ENCODE data around the gene ETV5. TPM values are rescaled to one million over a fixed set of nuclear protein-coding genes. Genes with fewer than 3 reads are reported as not detected.

ETV5 gene
- total RNA-seq, 1 experiment from 2014 or later = 16.2 TPM

GRCh38 chr3:186069199-186069598 is 39.7 kb downstream of the ETV5 start:
- Histone ChIP-seq H3K27me3 (replicated peaks; ENCODE audit: control insufficient read depth, insufficient read depth, low read length) (no peaks in the 10 kb centered on the region), H3K4me1 (peaks cover 9% of the 10 kb centered on the region; the same call in 1 of the 2 replicates), H3K9me3 (no peaks in the 10 kb centered on the region; the same call in 1 of the 2 replicates), H3K4me3 (ENCODE audit: low read depth, low read length) (no peak overlapping the region), H3K36me3 (ENCODE audit: control insufficient read depth, insufficient read depth, low read length) (no peaks in the 10 kb centered on the region)
- H3K9me3 Mint-ChIP-seq (ENCODE audit: unreplicated experiment) = peaks cover 9% of the 10 kb centered on the region
- no peak overlapping the region for H3K4me3 Mint-ChIP-seq (ENCODE audit: unreplicated experiment)
- H3K27me3 Mint-ChIP-seq (ENCODE audit: insufficient read depth, unreplicated experiment) = no peaks in the 10 kb centered on the region
- no peaks in the 10 kb centered on the region for H3K36me3 Mint-ChIP-seq (ENCODE audit: insufficient read depth, unreplicated experiment)
- no peak overlapping the region for H3K27ac Mint-ChIP-seq (ENCODE audit: unreplicated experiment)
- ChIA-PET CTCF (no interaction called here), POLR2A (no interaction called here)
- TF ChIP-seq CTCF (IDR thresholded peaks at IDR 0.05; ENCODE audit: insufficient read depth in 1 of 2, low read depth in 1 of 2, low read length in 1 of 2, severe bottlenecking in 1 of 2, unreplicated experiment in 1 of 2) = no peak
- peaks cover 9% of the 10 kb centered on the region for H3K4me1 Mint-ChIP-seq (ENCODE audit: low read depth, unreplicated experiment)
- no peak for DNase-seq
- intact Hi-C loops (cut with micrococcal nuclease; ENCODE audit: unreplicated experiment) = no loop called here
- BruUV-seq (replicated peaks) = no TSS peak

GRCh38 chr3:186068243-186068552 is 40.7 kb downstream of the ETV5 start:
- Histone ChIP-seq H3K27me3 (replicated peaks; ENCODE audit: control insufficient read depth, insufficient read depth, low read length) (no peaks in the 10 kb centered on the region), H3K36me3 (ENCODE audit: control insufficient read depth, insufficient read depth, low read length) (no peaks in the 10 kb centered on the region), H3K9me3 (no peaks in the 10 kb centered on the region; the same call in 1 of the 2 replicates), H3K4me1 (peaks cover 9% of the 10 kb centered on the region; the same call in 1 of the 2 replicates), H3K4me3 (ENCODE audit: low read depth, low read length) (no peak overlapping the region)
- Mint-ChIP-seq H3K9me3 (ENCODE audit: unreplicated experiment) (no peaks in the 10 kb centered on the region), H3K27ac (ENCODE audit: unreplicated experiment) (no peak overlapping the region), H3K4me3 (ENCODE audit: unreplicated experiment) (no peak overlapping the region), H3K27me3 (ENCODE audit: insufficient read depth, unreplicated experiment) (no peaks in the 10 kb centered on the region), H3K4me1 (ENCODE audit: low read depth, unreplicated experiment) (peaks cover 9% of the 10 kb centered on the region), H3K36me3 (ENCODE audit: insufficient read depth, unreplicated experiment) (no peaks in the 10 kb centered on the region)
- intact Hi-C loops (cut with micrococcal nuclease; ENCODE audit: unreplicated experiment) = no loop called here
- no TSS peak for BruUV-seq (replicated peaks)
- TF ChIP-seq CTCF (IDR thresholded peaks at IDR 0.05; ENCODE audit: insufficient read depth in 1 of 2, low read depth in 1 of 2, low read length in 1 of 2, severe bottlenecking in 1 of 2, unreplicated experiment in 1 of 2) = no peak
- ChIA-PET CTCF (interaction anchor here (0.6 kb wide), 1 partner anchor 970 kb away, joined by 8 read pairs; no protein-coding TSS in a partner anchor), POLR2A (no interaction called here)
- no peak for DNase-seq

GRCh38 chr3:186067360-186068242 is 41.3 kb downstream of the ETV5 start:
- BruUV-seq (replicated peaks) = no TSS peak
- Mint-ChIP-seq H3K9me3 (ENCODE audit: unreplicated experiment) (no peaks in the 10 kb centered on the region), H3K27me3 (ENCODE audit: insufficient read depth, unreplicated experiment) (no peaks in the 10 kb centered on the region), H3K4me1 (ENCODE audit: low read depth, unreplicated experiment) (peaks cover 9% of the 10 kb centered on the region), H3K36me3 (ENCODE audit: insufficient read depth, unreplicated experiment) (no peaks in the 10 kb centered on the region), H3K27ac (ENCODE audit: unreplicated experiment) (no peak overlapping the region), H3K4me3 (ENCODE audit: unreplicated experiment) (no peak overlapping the region)
- intact Hi-C loops (cut with micrococcal nuclease; ENCODE audit: unreplicated experiment) = no loop called here
- no peak overlapping the region for H3K4me3 ChIP-seq (ENCODE audit: low read depth, low read length)
- H3K27me3 ChIP-seq (replicated peaks; ENCODE audit: control insufficient read depth, insufficient read depth, low read length) = no peaks in the 10 kb centered on the region
- TF ChIP-seq CTCF (IDR thresholded peaks at IDR 0.05; ENCODE audit: insufficient read depth in 1 of 2, low read depth in 1 of 2, low read length in 1 of 2, severe bottlenecking in 1 of 2, unreplicated experiment in 1 of 2) = no peak
- DNase-seq = no peak
- ChIA-PET CTCF (interaction anchor here (0.6 kb wide), 1 partner anchor 970 kb away, joined by 8 read pairs; no protein-coding TSS in a partner anchor), POLR2A (no interaction called here)
- no peaks in the 10 kb centered on the region for H3K36me3 ChIP-seq (ENCODE audit: control insufficient read depth, insufficient read depth, low read length)
- H3K4me1 ChIP-seq = peaks cover 9% of the 10 kb centered on the region; the same call in 1 of the 2 replicates
- H3K9me3 ChIP-seq = no peaks in the 10 kb centered on the region; the same call in 1 of the 2 replicates

Measured in Caco-2 (cell line).